H9 (cell line): ENCODE results near the gene SSH3. TPM values are rescaled to one million over a fixed set of nuclear protein-coding genes. Genes with fewer than 3 reads are reported as not detected.

Experiments used
- DNase-seq: peaks from one replicate; pipeline ENCODE4 v3.0.0-alpha.2; 2017
- H2AFZ ChIP-seq: one replicate; pipeline ENCODE4 v1.6.1; 2013; ENCODE audit warnings: mild to moderate bottlenecking, low read length, control low read depth, moderate library complexity
- H2AK5ac ChIP-seq: 2 replicates; pipeline ENCODE4 v1.6.1; 2013; ENCODE audit warnings: low read length, control low read depth, mixed read lengths; ENCODE audit not compliant: insufficient read length
- H2BK120ac ChIP-seq: one replicate; pipeline ENCODE4 v1.6.1; 2013; ENCODE audit warnings: low read depth, mild to moderate bottlenecking, low read length, control low read depth, inconsistent platforms; ENCODE audit not compliant: poor library complexity, severe bottlenecking
- H2BK12ac ChIP-seq: 2 replicates; pipeline ENCODE4 v1.6.1; 2013; ENCODE audit warnings: low read length, control low read depth, mixed read lengths, low read depth; ENCODE audit not compliant: insufficient read length
- H2BK15ac ChIP-seq: 2 replicates; pipeline ENCODE4 v1.6.1; 2013; ENCODE audit warnings: low read depth, low read length, control low read depth
- H2BK20ac ChIP-seq: one replicate; pipeline ENCODE4 v1.6.1; 2013; ENCODE audit warnings: low read depth, mild to moderate bottlenecking, low read length, control low read depth, inconsistent platforms; ENCODE audit not compliant: poor library complexity, severe bottlenecking
- H2BK5ac ChIP-seq: 2 replicates; pipeline ENCODE4 v1.6.1; 2013; ENCODE audit warnings: low read length, control low read depth, mixed read lengths; ENCODE audit not compliant: insufficient read length
- H3K14ac ChIP-seq: 2 replicates; pipeline ENCODE4 v1.6.1; 2013; ENCODE audit warnings: low read length, control low read depth; ENCODE audit not compliant: insufficient read depth
- H3K18ac ChIP-seq: 2 replicates; pipeline ENCODE4 v1.6.1; 2013; ENCODE audit warnings: low read depth, mild to moderate bottlenecking, mixed read lengths, low read length, control low read depth; ENCODE audit not compliant: insufficient read length
- H3K23ac ChIP-seq: 2 replicates; pipeline ENCODE4 v1.6.1; 2013; ENCODE audit warnings: low read length, control low read depth, mixed read lengths, low read depth; ENCODE audit not compliant: insufficient read length
- H3K23me2 ChIP-seq: 2 replicates; pipeline ENCODE4 v1.6.1; 2013; ENCODE audit warnings: low read depth, mild to moderate bottlenecking, mixed read lengths, low read length, control low read depth; ENCODE audit not compliant: insufficient read length, poor library complexity, severe bottlenecking
- H3K27ac ChIP-seq: 2 replicates; pipeline ENCODE4 v1.5.1; 2013; ENCODE audit warnings: low read length, control low read depth, mixed read lengths, low read depth; ENCODE audit not compliant: insufficient read length
- H3K27me3 ChIP-seq: 2 replicates; pipeline ENCODE4 v1.6.1; 2013; ENCODE audit warnings: low read length, control low read depth, inconsistent platforms; ENCODE audit not compliant: insufficient read depth
- H3K4ac ChIP-seq: 2 replicates; pipeline ENCODE4 v1.6.1; 2013; ENCODE audit warnings: low read depth, mild to moderate bottlenecking, control low read depth, inconsistent platforms, low read length, moderate library complexity
- H3K4me1 ChIP-seq: 2 replicates; pipeline ENCODE4 v1.6.1; 2013; ENCODE audit warnings: low read length, control low read depth, inconsistent platforms; ENCODE audit not compliant: insufficient read depth
- H3K4me2 ChIP-seq: 2 replicates; pipeline ENCODE4 v1.6.1; 2013; ENCODE audit warnings: low read length, control low read depth, mixed read lengths; ENCODE audit not compliant: insufficient read length, insufficient read depth
- H3K56ac ChIP-seq: 2 replicates; pipeline ENCODE4 v1.6.1; 2013; ENCODE audit warnings: low read depth, mild to moderate bottlenecking, mixed read lengths, low read length, control low read depth; ENCODE audit not compliant: insufficient read length
- H3K79me1 ChIP-seq: 2 replicates; pipeline ENCODE4 v1.6.1; 2013; ENCODE audit warnings: low read depth, mild to moderate bottlenecking, moderate library complexity, low read length, control low read depth, inconsistent platforms; ENCODE audit not compliant: insufficient read depth, poor library complexity, severe bottlenecking
- H3K79me2 ChIP-seq: 2 replicates; pipeline ENCODE4 v1.6.1; 2013; ENCODE audit warnings: low read length, control low read depth, inconsistent platforms; ENCODE audit not compliant: insufficient read depth
- H3K9ac ChIP-seq: 2 replicates; pipeline ENCODE4 v1.6.1; 2013; ENCODE audit warnings: low read length, control low read depth, mixed read lengths; ENCODE audit not compliant: insufficient read length; ENCODE audit errors: extremely low read depth
- H3K9me3 ChIP-seq: one replicate; pipeline ENCODE4 v1.6.1; 2013; ENCODE audit warnings: low read depth, low read length, inconsistent platforms; ENCODE audit not compliant: control insufficient read depth
- H3T11ph ChIP-seq: one replicate; pipeline ENCODE4 v1.6.1; 2013; ENCODE audit warnings: mild to moderate bottlenecking, low read length, control low read depth, inconsistent platforms
- H4K20me1 ChIP-seq: one replicate; pipeline ENCODE4 v1.6.1; 2013; ENCODE audit not compliant: control insufficient read depth, insufficient read length, insufficient read depth
- H4K5ac ChIP-seq: 2 replicates; pipeline ENCODE4 v1.6.1; 2013; ENCODE audit warnings: low read depth, mild to moderate bottlenecking, mixed read lengths, low read length, control low read depth; ENCODE audit not compliant: insufficient read length
- H4K8ac ChIP-seq: replicated peaks from 2 replicates; pipeline ENCODE4 v1.6.1; 2013; ENCODE audit warnings: low read length, control low read depth, mixed read lengths, low read depth; ENCODE audit not compliant: insufficient read length
- H4K91ac ChIP-seq: 2 replicates; pipeline ENCODE4 v1.6.1; 2013; ENCODE audit warnings: low read depth, mild to moderate bottlenecking, moderate library complexity, mixed read lengths, low read length, control low read depth; ENCODE audit not compliant: insufficient read length
- H3K27ac Mint-ChIP-seq, 3 experiments: 2 replicates in 2 of 3; 3 replicates in 1 of 3; pipeline ENCODE4 v1.8.0; 2020 to 2021; ENCODE audit warnings: mixed read lengths in 3 of 3, mild to moderate bottlenecking in 1 of 3, moderate library complexity in 1 of 3
- H3K27me3 Mint-ChIP-seq: 2 replicates; pipeline ENCODE4 v1.8.0; 2021; ENCODE audit warnings: low read depth, mild to moderate bottlenecking, moderate library complexity, mixed read lengths
- H3K36me3 Mint-ChIP-seq, 3 experiments: 2 replicates in 2 of 3; 3 replicates in 1 of 3; pipeline ENCODE4 v1.8.0; 2020 to 2021; ENCODE audit warnings: low read depth in 3 of 3, mixed read lengths in 3 of 3; ENCODE audit not compliant: insufficient read depth in 1 of 3
- H3K4me1 Mint-ChIP-seq, 2 experiments: 2 replicates each; pipeline ENCODE4 v1.8.0; 2020; ENCODE audit warnings: mixed read lengths in 2 of 2
- H3K4me3 Mint-ChIP-seq, 2 experiments: 2 replicates in 1 of 2; 3 replicates in 1 of 2; pipeline ENCODE4 v1.8.0; 2020 to 2021; ENCODE audit warnings: mild to moderate bottlenecking in 2 of 2, mixed read lengths in 2 of 2, moderate library complexity in 1 of 2
- H3K9me3 Mint-ChIP-seq, 2 experiments: 2 replicates in 1 of 2; 3 replicates in 1 of 2; pipeline ENCODE4 v1.8.0; 2020; ENCODE audit warnings: mild to moderate bottlenecking in 2 of 2, mixed read lengths in 2 of 2, moderate library complexity in 1 of 2
- CTCF ChIP-seq: fragments of 200-600 bp; sonication (generic); conservative IDR thresholded peaks from 3 replicates; pipeline ENCODE4 v1.8.0; 2021; ENCODE audit warnings: antibody characterized with exemption, mild to moderate bottlenecking
- WGBS: extraction: QIAGEN DNeasy Blood & Tissue Kit; methylation state at CpG from one replicate; pipeline ENCODE4 v1.1.7; 2013; ENCODE audit warnings: missing lambda C conversion rate, low lambda C conversion rate, mixed read lengths; ENCODE audit not compliant: insufficient read length; ENCODE audit errors: extremely low coverage; 5-methylcytosine and 5-hydroxymethylcytosine counted together
- total RNA-seq: library from RNA; stranded (reverse); gene quantifications from 2 replicates; pipeline ENCODE4 v1.2.1, GENCODE V29; 2021

SSH3 gene
- total RNA-seq, 1 experiment from 2014 or later, result 42.2 TPM

DNA sequence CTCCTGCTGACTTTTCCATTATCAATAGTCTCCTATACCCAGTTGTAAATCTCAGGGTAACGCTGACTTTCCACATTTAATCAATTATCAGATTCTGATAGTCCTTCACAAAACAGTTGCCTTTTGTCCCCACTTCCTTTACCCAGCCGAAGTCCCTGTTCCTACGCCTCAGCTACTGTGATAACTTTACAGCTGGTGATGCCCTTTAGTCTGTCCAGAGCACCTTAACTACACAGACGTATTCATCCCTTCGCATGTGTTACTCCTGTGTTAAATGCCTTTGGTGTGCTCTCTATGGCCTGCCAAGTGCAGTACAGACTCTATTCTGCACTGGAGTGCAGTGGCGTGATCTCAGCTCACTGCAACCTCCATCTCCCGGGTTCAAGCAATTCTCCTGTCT lies 20.2 kb downstream of the SSH3 start:
- Histone ChIP-seq H3K18ac (no peak overlapping the region), H4K20me1 (peaks cover 3% of the 10 kb centered on the region), H4K5ac (no peak overlapping the region), H4K8ac (no peak overlapping the region), H3K4me1 (no peaks in the 10 kb centered on the region), H3K14ac (no peak overlapping the region), H2BK12ac (no peak overlapping the region), H3T11ph (no peak overlapping the region), H3K79me1 (no peaks in the 10 kb centered on the region), H2BK15ac (no peak overlapping the region), H2BK5ac (no peak overlapping the region), H3K23me2 (no peaks in the 10 kb centered on the region), H2BK20ac (no peak overlapping the region), H2AFZ (no peak overlapping the region), H4K91ac (no peak overlapping the region), H3K27me3 (peaks cover 7% of the 10 kb centered on the region), H3K4ac (no peak overlapping the region), H3K56ac (no peak overlapping the region), H3K23ac (no peak overlapping the region), H3K79me2 (no peaks in the 10 kb centered on the region), H3K9me3 (no peaks in the 10 kb centered on the region), H3K9ac (no peak overlapping the region), H2BK120ac (no peak overlapping the region), H3K27ac (no peak overlapping the region), H2AK5ac (no peak overlapping the region), H3K4me2 (no peak overlapping the region)
- TF ChIP-seq CTCF, result no peak
- H3K27ac Mint-ChIP-seq, result no peak overlapping the region
- H3K4me1 Mint-ChIP-seq, result peaks cover 2 to 4% of the 10 kb centered on the region in 2 experiments; a peak in 3 of 4 replicates
- peaks cover 26% of the 10 kb centered on the region for H3K27me3 Mint-ChIP-seq
- no peak for DNase-seq
- no CpG with 5 or more reads among the region's 7 CpGs for WGBS
- H3K9me3 Mint-ChIP-seq, result no peaks in the 10 kb centered on the region
- no peaks in the 10 kb centered on the region for H3K36me3 Mint-ChIP-seq
- H3K4me3 Mint-ChIP-seq, result no peak overlapping the region
